HG03565 (cell line): ENCODE results near the gene AVEN.
"Not testable (repeated sequence)": the region's sequence is repeated elsewhere in the genome, so short reads cannot be mapped to it uniquely, and the experiment has no call there.

ENCODE experiments used
- ATAC-seq: cut with Tn5 transposase; IDR thresholded peaks from one replicate; pipeline ENCODE4 v1.9.1; 2021; ENCODE audit warnings: mild to moderate bottlenecking, moderate library complexity; ENCODE audit not compliant: unreplicated experiment

The AVEN gene, protein sequence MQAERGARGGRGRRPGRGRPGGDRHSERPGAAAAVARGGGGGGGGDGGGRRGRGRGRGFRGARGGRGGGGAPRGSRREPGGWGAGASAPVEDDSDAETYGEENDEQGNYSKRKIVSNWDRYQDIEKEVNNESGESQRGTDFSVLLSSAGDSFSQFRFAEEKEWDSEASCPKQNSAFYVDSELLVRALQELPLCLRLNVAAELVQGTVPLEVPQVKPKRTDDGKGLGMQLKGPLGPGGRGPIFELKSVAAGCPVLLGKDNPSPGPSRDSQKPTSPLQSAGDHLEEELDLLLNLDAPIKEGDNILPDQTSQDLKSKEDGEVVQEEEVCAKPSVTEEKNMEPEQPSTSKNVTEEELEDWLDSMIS

DNA sequence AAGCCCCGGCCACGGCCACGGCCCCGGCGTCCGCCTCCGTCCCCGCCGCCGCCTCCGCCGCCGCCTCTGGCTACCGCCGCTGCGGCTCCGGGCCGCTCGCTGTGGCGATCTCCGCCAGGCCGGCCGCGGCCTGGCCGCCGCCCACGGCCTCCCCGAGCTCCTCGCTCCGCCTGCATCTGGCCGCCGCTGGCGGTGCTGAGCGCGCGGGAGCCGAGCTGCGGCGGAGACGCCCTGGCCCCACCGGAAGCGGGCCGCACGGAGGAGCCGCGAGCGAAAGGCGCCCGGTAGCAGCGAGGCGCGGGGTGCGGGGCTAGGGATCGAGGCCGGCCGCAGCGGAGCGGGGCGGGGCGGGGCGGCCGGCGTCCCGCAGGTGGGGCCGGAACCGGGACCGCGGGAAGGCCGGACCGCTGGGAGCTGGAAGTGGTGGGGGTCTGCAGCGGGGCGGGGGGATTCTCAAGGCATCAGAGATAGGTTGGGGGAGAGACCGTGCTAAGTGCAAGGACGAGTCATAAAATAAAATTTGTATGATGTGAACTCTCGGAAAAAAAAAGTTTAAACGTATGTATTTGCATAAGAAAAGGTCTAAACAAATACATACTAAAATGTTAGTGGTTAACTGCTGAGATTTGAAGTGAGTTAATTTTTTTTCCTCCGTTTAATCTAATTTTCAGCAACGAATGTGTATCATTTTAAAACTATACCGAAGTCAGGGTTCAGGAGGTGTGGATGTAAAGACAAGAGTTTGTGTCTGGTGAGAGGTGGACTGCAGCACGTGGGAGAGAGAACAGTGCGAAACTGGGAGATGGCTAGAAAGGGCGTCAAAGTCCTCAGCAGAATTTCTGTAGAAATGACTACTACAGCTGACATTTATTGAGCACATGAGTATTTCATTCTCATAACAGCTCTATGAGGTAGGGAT, at the start of gene AVEN:
TSS of gene AVEN (minus strand) at position 334 of the 919 bp plus-strand sequence. CDS start at position 176, 158 bp downstream.
- ATAC-seq: peak; percentile 30

DNA sequence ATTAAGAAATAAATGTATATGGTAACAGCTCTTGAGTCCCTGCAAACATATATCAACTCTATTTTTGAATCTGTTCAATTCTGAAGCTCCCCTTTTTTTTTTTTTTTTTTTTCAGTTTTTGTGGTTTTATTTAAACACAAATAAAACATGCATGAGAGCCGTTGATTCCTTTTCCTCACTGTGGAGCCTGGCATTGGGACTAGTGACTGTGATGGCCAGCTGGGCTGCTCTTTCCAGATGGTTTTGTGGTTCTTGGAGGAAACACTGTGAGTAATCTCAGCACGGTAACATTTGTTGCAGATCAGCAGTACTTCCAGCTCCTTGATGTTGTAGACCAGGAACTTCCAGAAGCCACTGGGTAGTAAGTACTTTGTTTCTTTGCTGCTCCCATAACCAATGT, 46.7 kb upstream of the AVEN start:
- ATAC-seq: no peak

DNA sequence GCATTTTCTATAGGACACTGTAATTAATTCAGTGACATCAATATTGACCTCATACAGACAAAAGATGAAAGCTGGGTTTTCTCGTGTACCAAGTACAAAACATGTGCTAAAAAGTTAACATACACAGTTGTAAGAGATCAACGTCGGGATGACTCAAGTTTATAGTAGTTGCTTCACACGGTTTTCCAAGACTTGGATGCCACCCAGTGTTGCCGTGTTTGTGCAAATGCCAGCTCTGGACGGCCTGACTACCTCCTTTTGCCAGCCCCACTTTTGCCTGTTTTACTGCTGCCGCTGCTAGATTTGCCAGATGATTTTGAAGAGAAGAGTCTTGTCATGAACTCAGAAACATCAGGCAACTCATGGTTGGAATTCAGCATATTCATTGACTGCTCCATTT, 45.1 kb upstream of the AVEN start:
- no peak for ATAC-seq

DNA sequence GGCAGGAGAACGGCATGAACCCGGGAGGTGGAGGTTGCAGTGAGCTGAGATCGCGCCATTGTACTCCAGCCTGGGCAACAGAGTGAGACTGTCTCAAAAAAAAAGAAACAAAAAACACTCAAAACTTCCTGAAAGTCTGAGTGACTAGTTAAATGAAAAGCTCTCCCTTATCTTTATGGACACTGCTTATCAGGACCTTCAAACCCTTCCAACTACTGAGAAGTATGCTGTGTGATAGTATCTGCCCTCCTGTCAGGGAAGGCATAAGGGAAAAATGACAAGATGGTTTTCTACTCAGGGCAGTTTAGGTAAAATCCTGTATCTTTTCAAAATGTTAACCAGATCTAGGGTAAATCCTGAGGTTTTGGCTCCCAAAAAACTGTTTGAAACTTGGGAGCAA, 40.9 kb upstream of the AVEN start:
- no peak for ATAC-seq

DNA sequence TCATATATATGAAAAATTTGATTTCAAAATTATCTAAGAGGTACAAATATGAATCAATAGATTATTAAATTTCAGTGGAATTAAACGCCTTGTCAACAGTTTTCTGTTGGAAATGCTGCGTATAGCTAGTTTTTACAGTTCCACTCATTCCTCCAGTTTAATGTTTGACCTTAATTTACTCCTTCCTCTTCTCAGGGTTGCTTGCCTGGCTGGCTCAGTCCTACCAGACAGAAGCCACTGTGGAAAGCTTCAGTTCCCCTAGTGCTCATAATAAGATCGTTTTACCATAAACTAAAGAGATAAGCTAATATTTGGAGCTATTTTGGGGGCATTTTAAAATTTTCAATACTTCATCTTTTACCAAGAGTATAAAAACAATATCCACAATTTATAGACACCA, 39.9 kb upstream of the AVEN start:
- no peak for ATAC-seq

DNA sequence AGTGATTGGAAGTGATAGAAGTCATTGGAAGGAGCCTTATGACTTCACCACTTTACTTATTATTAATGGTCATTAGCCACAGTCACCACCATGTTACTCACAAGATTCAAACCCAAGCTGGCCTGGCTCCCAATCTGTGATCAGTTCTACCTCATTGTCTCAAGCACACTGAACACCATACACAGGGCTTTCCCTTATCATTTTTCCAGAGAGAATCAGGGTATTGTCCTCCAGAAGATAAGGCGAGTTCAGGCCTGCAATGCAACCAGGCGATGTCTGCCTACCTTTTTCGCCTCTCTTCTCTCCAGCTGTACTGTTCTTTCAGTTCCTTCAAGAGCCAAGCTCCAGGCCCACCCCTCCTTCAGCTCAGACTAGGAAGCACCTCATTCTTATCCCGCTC, 37.8 kb upstream of the AVEN start:
- ATAC-seq: no peak

DNA sequence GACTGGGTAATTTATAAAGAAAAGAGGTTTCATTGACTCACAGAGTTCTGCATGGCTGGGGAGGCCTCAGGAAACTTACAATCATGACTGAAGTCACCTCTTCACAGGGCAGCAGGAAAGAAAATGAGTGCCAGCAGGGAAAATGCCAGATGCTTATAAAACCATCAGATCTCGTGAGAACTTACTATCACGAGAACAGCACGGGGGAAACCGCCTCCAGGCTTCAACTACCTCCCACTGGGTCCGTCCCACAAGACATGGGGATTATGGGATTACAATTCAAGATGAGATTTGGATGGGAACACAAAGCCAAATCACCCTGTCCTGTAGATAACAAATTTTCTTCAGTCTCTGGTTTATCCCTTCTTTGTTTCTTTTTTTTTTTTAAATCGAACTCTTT, 31.0 kb upstream of the AVEN start:
- ATAC-seq: no peak

DNA sequence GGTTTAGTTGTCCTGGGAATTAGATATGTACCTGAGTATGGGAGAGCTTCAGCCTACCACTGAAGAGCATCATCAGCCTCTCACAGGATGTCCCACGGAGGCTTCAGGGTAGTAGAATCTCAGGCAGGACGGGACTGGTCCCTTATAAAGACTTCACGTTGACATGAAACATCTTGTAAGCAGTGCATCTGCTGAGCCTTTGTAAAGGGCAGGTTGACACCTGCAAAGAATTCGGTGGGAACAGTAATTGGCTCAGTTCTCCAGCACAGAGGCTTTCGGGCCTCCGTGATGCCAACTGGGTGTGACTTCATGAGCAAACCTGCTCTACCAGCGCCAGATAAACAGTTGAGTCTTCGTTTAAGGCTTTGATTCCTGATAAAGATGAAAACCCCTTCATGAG, 26.9 kb upstream of the AVEN start:
- no peak for ATAC-seq

DNA sequence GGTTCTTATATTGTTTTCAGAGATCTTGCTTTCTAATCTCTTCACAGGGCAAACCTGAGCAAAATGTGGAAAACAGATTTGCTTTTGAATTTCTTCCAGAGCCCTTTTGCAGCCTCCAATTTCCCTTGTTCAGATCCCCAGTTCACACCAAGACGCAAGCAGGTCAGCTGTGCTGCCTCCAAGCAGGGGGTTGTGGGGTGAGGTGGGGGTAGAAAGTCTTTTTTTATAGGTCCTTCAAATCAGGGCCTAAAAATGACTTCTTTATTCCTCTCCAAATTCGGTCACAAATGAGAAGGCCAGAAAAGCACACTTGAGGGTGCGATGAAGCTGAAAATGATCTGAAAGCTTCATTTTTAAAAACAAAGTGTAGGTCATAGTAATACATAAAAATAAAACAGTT, 26.3 kb upstream of the AVEN start:
- no peak for ATAC-seq

DNA sequence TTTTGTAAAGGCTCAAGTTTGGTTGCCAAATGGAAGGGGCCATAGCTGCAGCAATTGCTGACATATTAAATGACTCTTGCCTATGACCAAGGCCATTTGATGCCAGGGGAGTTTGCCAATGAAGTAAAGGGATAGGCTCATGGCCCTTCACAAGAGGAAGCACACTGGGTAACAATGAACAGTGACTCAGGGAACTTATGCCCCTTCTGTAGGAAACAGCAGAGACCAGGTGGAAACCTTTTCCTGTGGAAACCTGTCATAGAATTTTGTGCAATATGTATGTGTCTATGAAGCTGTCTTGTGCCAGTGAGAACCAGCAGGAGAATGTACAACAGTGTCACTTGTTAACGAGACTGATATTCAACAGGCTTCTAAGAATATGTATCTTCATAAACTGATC, 25.4 kb upstream of the AVEN start:
- ATAC-seq: no peak

DNA sequence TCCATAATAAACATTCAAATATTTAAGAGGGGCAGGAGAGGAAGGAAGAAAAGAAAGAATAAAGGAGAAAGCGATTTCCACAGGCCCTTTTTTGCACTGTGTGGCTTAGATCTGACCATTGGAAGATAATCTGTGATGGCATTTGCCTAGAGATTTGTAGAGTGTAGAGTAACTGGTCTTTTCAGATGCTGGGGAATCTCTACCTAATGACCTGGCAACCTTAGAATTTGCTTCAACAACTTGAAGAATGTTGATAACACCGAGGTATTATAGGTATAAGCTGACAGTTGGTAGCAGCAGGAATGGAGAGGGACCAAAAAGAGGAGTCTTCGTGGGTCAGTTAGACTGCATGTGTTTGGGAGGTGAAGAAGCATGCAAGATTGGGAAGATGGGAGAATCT, 20.9 kb upstream of the AVEN start:
- no peak for ATAC-seq

DNA sequence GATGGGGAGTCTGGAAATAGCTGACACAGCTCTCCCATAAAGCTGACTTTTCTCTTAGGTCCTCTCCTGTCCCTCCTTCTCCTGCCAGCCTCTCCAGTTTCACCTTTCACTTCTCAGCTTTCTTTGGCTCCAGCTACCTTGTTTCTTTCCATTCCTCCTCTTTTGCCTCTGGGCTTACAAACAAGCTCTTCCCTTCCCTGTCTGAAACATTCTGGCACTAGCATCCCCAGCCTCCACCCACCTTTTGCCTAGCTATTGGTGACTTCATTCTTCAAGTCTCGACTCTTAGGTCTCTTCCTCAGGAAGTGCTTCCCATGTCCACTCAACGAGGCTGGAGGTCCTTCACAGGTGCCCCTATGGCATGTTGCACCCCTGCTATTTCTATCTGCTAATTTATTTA, 20.5 kb upstream of the AVEN start:
- ATAC-seq: no peak

DNA sequence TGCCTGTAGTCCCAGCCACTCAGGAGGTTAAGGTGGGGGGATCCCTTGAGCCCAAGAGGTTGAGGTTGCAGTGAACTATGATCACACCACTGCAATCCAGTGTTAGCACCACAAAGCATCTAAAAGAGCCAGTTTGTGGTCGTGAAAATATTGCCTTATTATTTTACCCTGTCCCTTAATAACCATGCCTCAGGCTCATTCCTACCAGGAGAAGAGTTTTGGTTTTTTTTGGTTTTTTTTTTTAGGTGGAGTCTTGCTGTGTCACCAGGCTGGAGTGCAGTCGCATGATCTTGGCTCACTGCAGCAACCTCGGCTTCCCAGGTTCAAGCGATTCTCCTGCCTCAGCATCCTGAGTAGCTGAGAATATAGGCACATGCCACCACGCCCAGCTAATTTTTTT, 17.9 kb upstream of the AVEN start:
- ATAC-seq: no peak

DNA sequence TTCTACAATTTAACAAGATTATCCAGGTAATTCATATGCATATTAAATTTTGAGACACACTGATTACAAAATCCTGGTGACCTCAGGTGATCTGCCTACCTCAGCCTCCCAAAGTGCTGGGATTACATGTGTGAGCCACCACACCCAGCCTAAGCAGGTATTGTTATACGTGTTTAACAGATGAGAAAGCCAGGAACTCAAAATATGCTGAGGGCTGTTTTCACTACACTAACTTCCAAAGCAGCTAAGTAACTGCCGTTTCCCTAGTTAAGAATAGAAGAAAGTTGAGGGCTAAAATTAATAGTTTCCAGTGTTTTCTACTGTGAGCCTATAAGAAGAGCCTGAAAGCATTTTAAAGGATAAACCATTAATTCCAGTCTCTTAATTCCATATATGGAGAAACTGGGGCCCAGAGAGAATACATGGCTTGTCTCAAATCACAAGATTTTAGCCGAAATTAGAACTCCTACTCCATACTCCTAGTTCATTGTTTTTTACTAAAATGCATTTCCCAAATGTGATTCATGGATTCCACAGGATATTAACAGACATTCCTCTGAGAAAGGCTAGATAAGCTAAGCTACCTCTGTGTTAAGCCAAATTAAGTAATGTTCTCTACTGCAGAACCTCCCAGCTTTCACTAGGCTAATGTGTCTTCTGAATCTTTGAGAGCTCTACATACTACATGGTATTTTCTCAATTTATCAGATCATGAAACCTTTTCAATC, 17.0 kb upstream of the AVEN start:
- no peak for ATAC-seq

DNA sequence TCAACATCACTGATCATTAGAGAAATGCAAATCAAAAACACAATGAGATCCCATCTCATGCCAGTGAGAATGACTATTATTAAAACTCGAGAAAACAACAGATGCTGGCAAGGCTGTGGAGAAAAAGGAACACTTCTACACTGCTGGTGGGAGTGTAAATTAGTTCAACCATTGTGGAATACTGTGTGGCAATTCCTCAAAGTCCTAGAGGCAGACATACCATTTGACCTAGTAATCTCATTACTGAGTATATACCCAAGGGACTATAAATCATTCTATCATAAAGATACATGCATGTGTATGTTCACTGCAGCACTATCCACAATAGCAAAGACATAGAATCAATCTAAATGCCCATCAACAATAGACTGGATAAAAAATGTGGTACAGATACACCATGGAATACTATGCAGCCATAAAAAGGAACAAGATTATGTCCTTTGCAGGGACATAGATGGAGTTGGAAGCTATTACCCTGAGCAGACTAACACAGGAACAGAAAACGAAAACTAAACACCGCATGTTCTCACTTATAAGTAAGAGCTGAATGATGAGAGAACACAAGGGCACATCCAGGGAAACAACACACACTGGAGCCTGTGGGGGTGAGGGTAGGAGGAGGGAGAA, 15.2 kb upstream of the AVEN start:
- no peak for ATAC-seq

DNA sequence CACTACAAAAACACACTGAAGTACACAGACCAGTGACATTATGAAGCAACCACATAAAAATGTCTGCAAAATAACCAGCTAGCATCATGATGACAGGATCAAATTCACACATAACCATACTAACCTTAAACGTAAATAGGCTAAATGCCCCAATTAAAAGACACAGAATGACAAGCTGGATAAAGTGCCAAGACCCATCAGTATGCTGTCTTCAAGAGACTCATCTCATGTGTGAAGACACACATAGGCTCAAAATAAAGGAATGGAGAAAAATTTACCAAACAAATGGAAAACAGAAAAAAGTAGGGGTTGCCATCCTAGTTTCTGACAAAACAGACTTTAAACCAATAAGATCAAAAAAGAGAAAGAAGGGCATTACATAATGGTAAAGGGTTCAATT, 11.4 kb upstream of the AVEN start:
- not testable (repeated sequence) for ATAC-seq

DNA sequence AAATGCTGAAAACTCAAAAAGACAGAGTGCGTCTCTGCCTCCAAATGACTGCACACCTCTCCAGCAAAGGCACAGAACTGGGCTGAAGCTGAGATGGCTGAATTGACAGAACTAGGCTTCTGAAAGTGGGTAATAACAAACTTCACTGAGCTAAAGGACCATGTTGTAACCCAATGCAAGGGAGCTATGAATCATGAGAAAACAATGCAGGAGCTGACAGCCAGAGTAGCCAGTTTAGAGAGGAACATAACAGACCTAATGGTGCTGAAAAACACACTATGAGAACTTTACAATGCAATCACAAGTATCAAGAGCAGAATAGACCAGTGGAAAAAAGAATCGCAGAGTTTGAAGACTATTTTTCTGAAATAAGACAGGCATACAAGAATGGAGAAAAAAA, 10.1 kb upstream of the AVEN start:
- ATAC-seq: no peak

DNA sequence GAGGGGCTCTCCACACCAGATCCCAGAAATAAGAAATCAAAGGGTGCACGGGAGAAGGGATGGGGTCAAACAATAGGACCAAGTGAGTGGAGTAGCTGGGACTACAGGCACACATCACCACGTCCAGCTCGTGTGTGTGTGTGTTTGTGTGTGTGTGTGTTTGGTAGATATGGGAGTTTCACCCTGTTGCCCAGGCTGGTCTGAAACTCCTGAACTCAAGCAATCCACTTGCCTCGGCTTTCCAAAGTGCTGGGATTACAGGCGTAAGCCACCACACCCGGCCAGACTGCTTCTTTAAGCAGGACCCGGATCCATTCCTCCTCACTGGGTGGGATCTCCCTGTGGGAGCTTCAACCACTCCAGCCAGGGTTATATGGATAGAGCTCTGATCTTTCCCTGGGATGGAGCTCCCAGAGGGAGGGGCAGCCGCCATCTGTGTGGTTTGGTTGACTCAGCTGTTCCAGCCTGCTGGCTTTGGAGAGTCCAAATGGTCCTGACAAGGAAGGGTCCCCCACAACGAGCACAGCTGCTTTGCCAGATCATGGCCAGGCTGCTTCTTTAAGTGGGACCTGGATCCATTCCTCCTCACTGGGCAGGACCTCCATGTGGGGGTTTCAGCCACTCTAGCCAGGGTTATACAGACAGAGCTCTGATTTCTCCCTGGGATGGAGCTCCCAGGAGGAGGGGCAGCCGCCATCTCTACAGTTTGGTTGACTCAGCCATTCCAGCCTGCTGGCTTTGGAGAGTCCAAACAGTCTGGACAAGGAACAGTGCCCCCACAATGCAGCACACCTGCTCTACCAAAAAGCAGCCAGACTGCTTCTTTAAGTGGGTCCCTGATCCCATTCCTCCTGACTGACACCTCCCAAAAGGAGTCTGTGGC, 9.1 kb upstream of the AVEN start:
- ATAC-seq: no peak

DNA sequence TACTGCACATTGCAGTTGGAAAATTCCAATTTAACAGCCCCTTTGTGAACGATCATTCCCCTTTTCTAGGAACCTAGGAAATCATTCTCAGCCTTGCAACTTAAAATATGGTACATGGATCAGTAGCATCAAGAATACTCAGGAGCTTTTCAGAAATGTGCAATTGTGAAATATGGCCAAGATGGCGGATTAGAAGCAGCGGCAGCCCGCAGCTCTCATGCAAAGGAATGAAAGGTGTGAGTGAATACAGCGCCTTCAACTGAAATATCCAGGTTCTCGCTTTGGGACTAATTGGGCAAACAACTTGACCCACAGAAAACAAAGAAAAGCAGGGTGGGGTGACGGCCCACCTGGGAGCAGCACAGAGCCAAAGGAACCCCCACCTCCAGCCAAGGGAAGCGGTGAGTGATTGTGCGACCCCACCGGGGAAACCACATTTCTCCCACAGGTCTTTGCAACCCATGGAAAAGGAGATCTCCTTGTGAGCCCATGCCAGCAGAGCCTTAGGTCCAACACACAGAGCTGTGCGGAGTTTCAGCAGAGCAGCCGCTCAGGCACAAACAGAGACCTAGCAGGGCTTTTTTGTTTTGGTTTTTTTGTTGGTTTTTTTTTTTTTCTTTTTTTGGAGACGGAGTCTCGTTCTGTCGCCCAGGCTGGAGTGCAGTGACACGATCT, 7.6 kb upstream of the AVEN start:
- ATAC-seq: no peak

DNA sequence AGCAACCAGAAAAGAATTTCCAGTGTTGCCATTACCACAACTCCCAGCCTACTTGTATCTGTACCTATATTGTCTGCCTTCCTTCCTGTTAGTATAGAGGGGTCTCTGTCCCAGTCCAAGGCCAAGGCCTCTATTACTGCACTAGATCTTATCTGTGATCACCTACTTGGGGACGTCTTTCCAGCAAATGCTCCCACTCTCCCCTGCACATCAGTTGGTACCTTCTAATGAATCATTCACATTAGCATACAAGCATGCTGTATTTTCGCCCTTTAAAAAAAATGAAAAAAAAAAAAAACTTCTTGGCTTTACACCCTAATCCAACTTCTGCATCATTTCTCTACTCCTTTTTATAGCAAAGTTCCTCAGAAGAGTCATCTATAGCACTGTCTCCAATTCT, 4.8 kb upstream of the AVEN start:
- ATAC-seq: no peak
